WERI-Rb-1 (cell line): ENCODE measurements around the gene DNASE1L3.

Source experiments
- DNase-seq: peaks from one replicate; pipeline ENCODE4 v3.0.0-alpha.2; 2020
- H3K27ac ChIP-seq: fragments of 250-450 bp; sonication (Bioruptor Pico); 2 replicates; pipeline ENCODE4 v1.5.1; 2020; ENCODE audit warnings: mild to moderate bottlenecking, moderate library complexity
- H3K27me3 ChIP-seq: fragments of 250-450 bp; sonication (Bioruptor Pico); 2 replicates; pipeline ENCODE4 v1.5.1; 2021; ENCODE audit warnings: mild to moderate bottlenecking, low read depth, moderate library complexity; ENCODE audit not compliant: insufficient read depth, severe bottlenecking
- H3K36me3 ChIP-seq: fragments of 250-450 bp; sonication (Bioruptor Pico); 2 replicates; pipeline ENCODE4 v1.5.1; 2020; ENCODE audit warnings: mild to moderate bottlenecking, moderate library complexity
- H3K4me3 ChIP-seq: 2 replicates; pipeline ENCODE4 v1.5.1; 2011; ENCODE audit warnings: low read depth, mild to moderate bottlenecking, control low read depth, low read length
- H3K9me3 ChIP-seq: fragments of 250-450 bp; sonication (Bioruptor Pico); 2 replicates; pipeline ENCODE4 v1.5.1; 2021; ENCODE audit warnings: mild to moderate bottlenecking, moderate library complexity; ENCODE audit not compliant: severe bottlenecking
- TF ChIP-seq, protein P1 (sequence below): IDR thresholded peaks from 2 replicates; pipeline ENCODE4 v1.5.1; 2011; ENCODE audit warnings: low read depth, mild to moderate bottlenecking, control low read depth, inconsistent platforms, low read length

Gene DNASE1L3

DNA sequence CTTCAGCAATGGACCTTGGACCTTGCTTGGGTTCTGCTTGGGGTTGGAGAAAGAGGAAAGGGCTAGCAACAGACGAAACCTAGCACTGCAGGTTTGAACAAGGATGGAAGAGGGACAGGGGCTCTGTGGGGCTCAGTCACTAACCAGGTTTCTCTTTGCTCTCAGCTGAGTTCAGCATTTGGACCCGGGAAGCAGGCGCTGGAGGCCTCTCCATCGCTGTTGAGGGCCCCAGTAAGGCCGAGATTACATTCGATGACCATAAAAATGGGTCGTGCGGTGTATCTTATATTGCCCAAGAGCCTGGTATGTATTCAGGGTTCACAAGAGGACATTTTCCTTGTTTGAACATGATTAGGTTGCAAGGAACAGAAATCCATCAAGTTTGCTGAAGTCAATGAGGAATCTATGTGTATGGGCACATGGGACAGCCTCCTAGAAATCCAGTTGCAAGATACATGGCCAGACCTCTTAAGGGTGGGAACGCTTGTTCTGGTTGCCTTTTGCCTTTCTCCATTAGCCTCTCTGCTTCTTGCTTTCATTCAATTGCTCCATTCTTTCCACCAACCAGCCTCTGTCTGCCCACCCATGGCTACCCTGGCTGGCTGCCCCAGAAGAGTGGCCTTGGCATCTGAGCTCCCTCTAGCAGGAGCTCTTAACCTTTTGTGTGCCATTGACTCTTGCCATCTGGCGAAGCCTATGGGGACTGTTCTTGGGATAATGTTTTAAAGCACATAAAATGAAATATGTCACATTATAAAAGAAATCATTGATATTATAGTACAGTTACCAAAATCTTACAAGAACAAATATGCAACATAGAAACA is 55.9 kb downstream of the DNASE1L3 start:
- TF ChIP-seq, protein P1, sequence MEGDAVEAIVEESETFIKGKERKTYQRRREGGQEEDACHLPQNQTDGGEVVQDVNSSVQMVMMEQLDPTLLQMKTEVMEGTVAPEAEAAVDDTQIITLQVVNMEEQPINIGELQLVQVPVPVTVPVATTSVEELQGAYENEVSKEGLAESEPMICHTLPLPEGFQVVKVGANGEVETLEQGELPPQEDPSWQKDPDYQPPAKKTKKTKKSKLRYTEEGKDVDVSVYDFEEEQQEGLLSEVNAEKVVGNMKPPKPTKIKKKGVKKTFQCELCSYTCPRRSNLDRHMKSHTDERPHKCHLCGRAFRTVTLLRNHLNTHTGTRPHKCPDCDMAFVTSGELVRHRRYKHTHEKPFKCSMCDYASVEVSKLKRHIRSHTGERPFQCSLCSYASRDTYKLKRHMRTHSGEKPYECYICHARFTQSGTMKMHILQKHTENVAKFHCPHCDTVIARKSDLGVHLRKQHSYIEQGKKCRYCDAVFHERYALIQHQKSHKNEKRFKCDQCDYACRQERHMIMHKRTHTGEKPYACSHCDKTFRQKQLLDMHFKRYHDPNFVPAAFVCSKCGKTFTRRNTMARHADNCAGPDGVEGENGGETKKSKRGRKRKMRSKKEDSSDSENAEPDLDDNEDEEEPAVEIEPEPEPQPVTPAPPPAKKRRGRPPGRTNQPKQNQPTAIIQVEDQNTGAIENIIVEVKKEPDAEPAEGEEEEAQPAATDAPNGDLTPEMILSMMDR: no peak
- H3K4me3 ChIP-seq: no peak overlapping the region
- peaks cover 6% of the 10 kb centered on the region for H3K36me3 ChIP-seq
- no peak overlapping the region for H3K27ac ChIP-seq
- no peaks in the 10 kb centered on the region for H3K27me3 ChIP-seq
- H3K9me3 ChIP-seq: no peaks in the 10 kb centered on the region
- no peak for DNase-seq

DNA sequence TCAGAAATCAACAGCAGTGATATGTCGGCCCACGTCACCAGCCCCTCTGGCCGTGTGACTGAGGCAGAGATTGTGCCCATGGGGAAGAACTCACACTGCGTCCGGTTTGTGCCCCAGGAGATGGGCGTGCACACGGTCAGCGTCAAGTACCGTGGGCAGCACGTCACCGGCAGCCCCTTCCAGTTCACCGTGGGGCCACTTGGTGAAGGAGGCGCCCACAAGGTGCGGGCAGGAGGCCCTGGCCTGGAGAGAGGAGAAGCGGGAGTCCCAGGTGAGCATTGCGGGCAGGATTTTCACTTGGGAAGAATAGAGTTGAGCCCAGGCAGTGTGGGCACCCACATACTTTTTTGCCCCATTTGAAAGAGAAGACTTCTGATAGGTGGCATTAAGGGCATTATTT is 57.4 kb downstream of the DNASE1L3 start:
- Histone ChIP-seq H3K36me3 (peaks cover 16% of the 10 kb centered on the region), H3K27ac (no peak overlapping the region), H3K27me3 (no peaks in the 10 kb centered on the region), H3K9me3 (no peaks in the 10 kb centered on the region), H3K4me3 (no peak overlapping the region)
- no peak for DNase-seq
- TF ChIP-seq, protein P1: no peak

- H3K27ac ChIP-seq: no peak overlapping the region
- H3K4me3 ChIP-seq: no peak overlapping the region
- peak; percentile 40 for DNase-seq
- no peaks in the 10 kb centered on the region for H3K27me3 ChIP-seq
- peaks cover 16% of the 10 kb centered on the region for H3K36me3 ChIP-seq
- no peaks in the 10 kb centered on the region for H3K9me3 ChIP-seq
- TF ChIP-seq, protein P1: no peak
These were observed 58.4 kb downstream of the DNASE1L3 start for GRCh38 chr3:58152225-58153015.

- no peak overlapping the region for H3K4me3 ChIP-seq
- H3K27ac ChIP-seq: no peak overlapping the region; the same call in 1 of the 2 replicates
- peaks cover 16% of the 10 kb centered on the region for H3K36me3 ChIP-seq
- TF ChIP-seq, protein P1: no peak
- DNase-seq: no peak
- no peaks in the 10 kb centered on the region for H3K27me3 ChIP-seq
- no peaks in the 10 kb centered on the region for H3K9me3 ChIP-seq
These were observed 59.1 kb downstream of the DNASE1L3 start for GRCh38 chr3:58151637-58152036.

DNA sequence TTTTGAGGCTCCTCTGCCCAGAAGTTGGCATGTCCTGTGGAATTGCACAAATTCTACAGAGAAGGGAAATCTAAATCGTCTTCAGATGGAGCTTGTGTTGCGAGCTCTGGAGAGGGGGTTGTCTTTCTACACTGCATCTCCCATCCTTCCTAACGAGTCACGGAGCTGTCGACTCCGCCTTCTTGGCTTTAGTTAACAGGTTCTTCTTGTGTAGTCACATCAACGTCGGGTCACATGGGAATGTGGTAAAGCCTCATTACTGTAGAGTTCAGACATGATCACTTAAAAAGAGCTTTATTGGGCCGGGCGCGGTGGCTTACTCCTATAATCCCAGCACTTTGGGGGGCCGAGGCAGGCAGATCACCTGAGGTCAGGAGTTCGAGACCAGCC is 60.0 kb downstream of the DNASE1L3 start:
- H3K27me3 ChIP-seq: no peaks in the 10 kb centered on the region
- peak; percentile 14 for DNase-seq
- TF ChIP-seq, protein P1: no peak
- no peaks in the 10 kb centered on the region for H3K9me3 ChIP-seq
- no peak overlapping the region for H3K4me3 ChIP-seq
- no peak overlapping the region for H3K27ac ChIP-seq
- peaks cover 11% of the 10 kb centered on the region for H3K36me3 ChIP-seq
